Neural cell (in vitro differentiated cells): ENCODE measurements around the gene DENND5B. TPM values are rescaled to one million over a fixed set of nuclear protein-coding genes. Genes with fewer than 3 reads are reported as not detected.

Source experiments
- H2AFZ ChIP-seq: fragments of 200-600, 300-800 bp; sonication (generic), shearing (Covaris generic); 2 replicates; pipeline ENCODE4 v1.6.0; 2014; ENCODE audit warnings: low read depth, mild to moderate bottlenecking, antibody characterized with exemption, low read length, moderate library complexity
- H3F3A ChIP-seq: fragments of 200-600 bp; shearing (Covaris generic); 2 replicates; pipeline ENCODE4 v1.6.1; 2016; ENCODE audit warnings: mild to moderate bottlenecking, moderate library complexity, mixed read lengths, antibody characterized with exemption, low read length; ENCODE audit not compliant: insufficient read depth, poor library complexity, severe bottlenecking
- H3K27ac ChIP-seq: fragments of 200-600, 300-800 bp; sonication (generic), shearing (Covaris generic); 2 replicates; pipeline ENCODE4 v1.5.1; 2014; ENCODE audit warnings: mild to moderate bottlenecking, low read length, moderate library complexity
- H3K27me3 ChIP-seq: fragments of 300-800, 200-600 bp; sonication (generic), shearing (Covaris generic); 2 replicates; pipeline ENCODE4 v1.6.0; 2014; ENCODE audit warnings: mild to moderate bottlenecking, low read depth, low read length, moderate library complexity; ENCODE audit not compliant: insufficient read depth
- H3K36me3 ChIP-seq: fragments of 300-800, 200-600 bp; sonication (generic), shearing (Covaris generic); 2 replicates; pipeline ENCODE4 v1.5.1; 2014; ENCODE audit warnings: mild to moderate bottlenecking, antibody characterized with exemption, low read length, moderate library complexity; ENCODE audit not compliant: insufficient read depth
- H3K4me2 ChIP-seq: fragments of 300-800, 200-600 bp; sonication (generic), shearing (Covaris generic); 2 replicates; pipeline ENCODE4 v1.6.0; 2014; ENCODE audit warnings: mild to moderate bottlenecking, low read length
- H3K4me3 ChIP-seq: fragments of 300-800, 200-600 bp; sonication (generic), shearing (Covaris generic); 2 replicates; pipeline ENCODE4 v1.5.1; 2014; ENCODE audit warnings: mild to moderate bottlenecking, low read length, moderate library complexity
- H3K79me2 ChIP-seq: fragments of 200-600 bp; shearing (Covaris generic); replicated peaks from 2 replicates; pipeline ENCODE4 v1.6.0; 2014; ENCODE audit warnings: mild to moderate bottlenecking, low read length, moderate library complexity; ENCODE audit not compliant: insufficient read depth
- H3K9ac ChIP-seq: fragments of 300-800, 200-600 bp; sonication (generic), shearing (Covaris generic); 2 replicates; pipeline ENCODE4 v1.6.1; 2016; ENCODE audit warnings: mild to moderate bottlenecking, low read length, mixed read lengths
- H3K9me2 ChIP-seq: fragments of 200-600 bp; shearing (Covaris generic); 2 replicates; pipeline ENCODE4 v1.6.1; 2016; ENCODE audit warnings: mild to moderate bottlenecking, low read length, mixed read lengths; ENCODE audit not compliant: insufficient read depth
- H3K9me3 ChIP-seq: fragments of 200-600, 300-800 bp; sonication (generic), shearing (Covaris generic); 2 replicates; pipeline ENCODE4 v1.6.1; 2016; ENCODE audit warnings: mild to moderate bottlenecking, mixed run types, low read length, moderate library complexity, mixed read lengths
- H4K20me1 ChIP-seq: fragments of 200-600 bp; shearing (Covaris generic); 2 replicates; pipeline ENCODE4 v1.6.1; 2016; ENCODE audit warnings: mild to moderate bottlenecking, mixed run types; ENCODE audit not compliant: insufficient read depth
- CTCF ChIP-seq: fragments of 450-650 bp; IDR thresholded peaks from 2 replicates; pipeline ENCODE4 v1.5.1; 2014; ENCODE audit warnings: antibody characterized with exemption, mild to moderate bottlenecking, moderate library complexity; ENCODE audit not compliant: poor library complexity, severe bottlenecking
- EP300 ChIP-seq: fragments of 450-650 bp; conservative IDR thresholded peaks from 2 replicates; pipeline ENCODE4 v1.6.1; 2014; ENCODE audit warnings: antibody characterized with exemption, mild to moderate bottlenecking, moderate library complexity; ENCODE audit not compliant: poor library complexity, severe bottlenecking
- EZH2 ChIP-seq: fragments of 200-600, 300-800 bp; shearing (Covaris generic), sonication (generic); IDR thresholded peaks from 2 replicates; pipeline ENCODE4 v1.6.1; 2014; ENCODE audit warnings: antibody characterized with exemption, low read length, borderline replicate concordance, mild to moderate bottlenecking; ENCODE audit not compliant: insufficient read depth, poor library complexity, severe bottlenecking
- MXI1 ChIP-seq: fragments of 450-650 bp; conservative IDR thresholded peaks from 2 replicates; pipeline ENCODE4 v1.6.1; 2014; ENCODE audit warnings: antibody characterized with exemption, mild to moderate bottlenecking; ENCODE audit not compliant: poor library complexity, severe bottlenecking
- POLR2AphosphoS5 ChIP-seq: IDR thresholded peaks from 2 replicates; pipeline ENCODE4 v1.6.1; 2012
- RAD21 ChIP-seq: fragments of 450-650 bp; conservative IDR thresholded peaks from 2 replicates; pipeline ENCODE4 v1.6.1; 2014; ENCODE audit warnings: antibody characterized with exemption, mild to moderate bottlenecking, moderate library complexity
- REST ChIP-seq: IDR thresholded peaks from 2 replicates; pipeline ENCODE4 v1.6.1; 2012; ENCODE audit warnings: borderline replicate concordance
- SMC3 ChIP-seq: fragments of 450-650 bp; conservative IDR thresholded peaks from 2 replicates; pipeline ENCODE4 v1.6.1; 2014; ENCODE audit warnings: antibody characterized with exemption, mild to moderate bottlenecking, moderate library complexity; ENCODE audit not compliant: poor library complexity
- TAF1 ChIP-seq: IDR thresholded peaks from 2 replicates; pipeline ENCODE4 v1.6.1; 2012; ENCODE audit warnings: low read depth
- polyA plus RNA-seq: library from polyadenylated mRNA; depleted of rRNA; stranded (reverse); fragments of >200 nt; gene quantifications from 2 replicates; pipeline ENCODE4 v1.2.3, GENCODE V29; 2014

DENND5B gene
- polyA plus RNA-seq, 1 donor from 2014 or later: 23.8 TPM

DNA sequence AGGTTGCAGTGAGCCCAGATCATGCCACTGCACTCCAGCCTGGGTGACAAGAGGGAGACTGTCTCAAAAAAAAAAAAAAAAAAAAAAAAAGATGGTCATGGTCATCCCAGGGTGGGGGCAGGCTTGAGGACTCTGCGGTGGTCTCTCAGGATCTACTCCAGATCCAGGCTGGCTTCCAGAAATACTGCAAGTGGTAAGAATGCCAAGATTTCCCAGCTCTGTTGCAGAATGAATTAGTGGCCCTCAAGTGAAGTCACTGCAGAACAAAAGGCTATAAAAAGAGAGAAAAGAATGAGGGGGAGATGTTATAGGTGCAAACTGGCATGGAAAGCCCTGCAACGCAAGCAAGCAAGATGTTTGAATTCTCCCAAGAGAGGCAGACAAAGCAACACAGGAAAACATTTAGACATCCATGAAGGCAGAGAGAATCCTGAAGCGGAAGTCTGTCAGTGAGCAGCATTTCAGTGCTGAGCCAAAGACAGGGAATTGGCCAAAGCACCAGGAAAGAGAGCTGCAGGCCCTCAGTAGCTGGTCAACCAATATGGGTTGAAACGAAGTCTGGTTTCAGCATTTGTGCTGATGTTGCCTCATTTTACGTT lies 36.6 kb upstream of the DENND5B start:
- no peak overlapping the region for H3K27ac ChIP-seq
- H3F3A ChIP-seq: no peaks in the 10 kb centered on the region
- no peak overlapping the region for H3K9ac ChIP-seq
- no peaks in the 10 kb centered on the region for H3K36me3 ChIP-seq
- no peak for TF ChIP-seq TAF1
- no peak for TF ChIP-seq SMC3
- no peak for TF ChIP-seq EZH2
- no peak for TF ChIP-seq MXI1
- no peak for TF ChIP-seq RAD21
- no peak for TF ChIP-seq CTCF
- TF ChIP-seq REST: no peak
- TF ChIP-seq EP300: no peak
- no peak for TF ChIP-seq POLR2AphosphoS5
- H3K27me3 ChIP-seq: no peaks in the 10 kb centered on the region
- no peaks in the 10 kb centered on the region for H3K9me3 ChIP-seq
- H2AFZ ChIP-seq: no peak overlapping the region
- H4K20me1 ChIP-seq: no peaks in the 10 kb centered on the region
- H3K79me2 ChIP-seq: no peaks in the 10 kb centered on the region
- no peak overlapping the region for H3K4me2 ChIP-seq
- no peak overlapping the region for H3K4me3 ChIP-seq
- H3K9me2 ChIP-seq: no peaks in the 10 kb centered on the region

DNA sequence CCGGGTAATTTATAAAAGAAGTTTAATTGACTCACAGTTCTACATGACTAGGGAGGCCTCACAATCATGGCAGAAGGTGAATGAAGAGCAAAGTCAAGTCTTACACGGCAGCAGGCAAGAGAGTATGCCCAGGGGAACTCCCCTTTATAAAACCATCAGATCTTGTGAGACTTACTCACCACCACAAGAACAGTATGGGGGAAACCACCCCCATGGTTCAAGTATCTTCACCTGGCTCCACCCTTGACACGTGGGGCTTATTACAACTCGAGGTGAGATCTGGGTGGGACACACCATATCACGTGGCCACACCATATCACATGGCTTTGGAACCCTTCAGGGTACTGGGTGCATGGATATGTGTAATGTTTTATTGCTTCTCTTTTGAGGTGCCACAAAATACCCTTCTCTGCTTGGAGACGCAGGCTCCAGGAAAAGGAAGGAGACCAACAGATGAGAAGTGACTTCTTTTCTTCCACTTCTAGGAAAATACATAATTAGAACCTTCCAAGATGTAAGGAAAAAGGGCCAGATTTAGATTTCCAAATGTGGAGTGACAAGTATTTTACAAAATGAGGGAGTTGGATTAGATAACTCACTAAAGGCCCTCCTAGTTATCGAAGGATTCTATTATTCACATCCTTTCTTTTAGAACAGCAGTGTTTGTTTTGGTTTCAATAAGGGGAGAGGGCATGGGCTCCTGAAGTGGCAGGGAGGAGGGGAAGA lies 35.5 kb upstream of the DENND5B start:
- Histone ChIP-seq H3K36me3 (no peaks in the 10 kb centered on the region), H3K27me3 (no peaks in the 10 kb centered on the region), H4K20me1 (no peaks in the 10 kb centered on the region), H3K9me3 (no peaks in the 10 kb centered on the region), H3K4me2 (no peak overlapping the region), H3K9me2 (no peaks in the 10 kb centered on the region), H3K4me3 (no peak overlapping the region), H3K79me2 (no peaks in the 10 kb centered on the region), H3K27ac (no peak overlapping the region), H3F3A (no peaks in the 10 kb centered on the region), H2AFZ (no peak overlapping the region), H3K9ac (no peak overlapping the region)
- TF ChIP-seq RAD21 (no peak), SMC3 (no peak), MXI1 (no peak), CTCF (no peak), EZH2 (no peak), TAF1 (no peak)
